ENCODE data around the gene CAPN14. TPM values are rescaled to one million over a fixed set of nuclear protein-coding genes. Genes with fewer than 3 reads are reported as not detected.

CAPN14 gene
- total and polyA plus RNA-seq, 12 donors: 0.10 to 0.28 (median 0.11) TPM; not detected in 5

DNA sequence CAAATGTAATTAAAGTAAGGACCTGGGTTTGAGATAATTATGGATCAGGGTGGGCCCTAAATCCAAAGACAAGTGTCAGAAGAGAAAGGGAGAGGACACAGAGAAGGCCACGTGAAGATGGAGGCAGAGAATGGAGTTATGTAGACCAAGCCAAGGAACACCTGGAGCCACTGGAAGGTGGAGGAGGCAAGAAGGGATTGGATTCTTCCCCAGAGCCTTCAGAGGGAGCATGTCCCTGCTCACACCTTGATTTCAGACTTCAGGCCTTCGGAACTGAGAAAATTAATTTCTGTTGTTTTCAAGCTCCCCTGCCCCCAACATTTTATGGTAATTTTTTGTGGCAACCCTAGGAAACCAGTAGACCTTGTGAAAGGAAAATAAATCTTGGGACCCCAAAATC lies 19.6 kb downstream of the CAPN14 start:
- no peaks in the 10 kb centered on the region for H3K36me3 ChIP-seq (replicated peaks in 1 of 2)
- H3K4me1 ChIP-seq (replicated peaks in 1 of 2): no peaks in the 10 kb centered on the region
- WGBS, 4 donors: 83 to 88% (median 87%) methylated on average over 2 of the region's 2 CpGs
- no peak for DNase-seq
- H3K9me3 ChIP-seq (replicated peaks in 1 of 3): no peaks in the 10 kb centered on the region
- intact Hi-C loops (cut with DNase I): no loop called here
- TF ChIP-seq POLR2A (IDR thresholded peaks at IDR 0.05): no peak
- TF ChIP-seq, protein P1, sequence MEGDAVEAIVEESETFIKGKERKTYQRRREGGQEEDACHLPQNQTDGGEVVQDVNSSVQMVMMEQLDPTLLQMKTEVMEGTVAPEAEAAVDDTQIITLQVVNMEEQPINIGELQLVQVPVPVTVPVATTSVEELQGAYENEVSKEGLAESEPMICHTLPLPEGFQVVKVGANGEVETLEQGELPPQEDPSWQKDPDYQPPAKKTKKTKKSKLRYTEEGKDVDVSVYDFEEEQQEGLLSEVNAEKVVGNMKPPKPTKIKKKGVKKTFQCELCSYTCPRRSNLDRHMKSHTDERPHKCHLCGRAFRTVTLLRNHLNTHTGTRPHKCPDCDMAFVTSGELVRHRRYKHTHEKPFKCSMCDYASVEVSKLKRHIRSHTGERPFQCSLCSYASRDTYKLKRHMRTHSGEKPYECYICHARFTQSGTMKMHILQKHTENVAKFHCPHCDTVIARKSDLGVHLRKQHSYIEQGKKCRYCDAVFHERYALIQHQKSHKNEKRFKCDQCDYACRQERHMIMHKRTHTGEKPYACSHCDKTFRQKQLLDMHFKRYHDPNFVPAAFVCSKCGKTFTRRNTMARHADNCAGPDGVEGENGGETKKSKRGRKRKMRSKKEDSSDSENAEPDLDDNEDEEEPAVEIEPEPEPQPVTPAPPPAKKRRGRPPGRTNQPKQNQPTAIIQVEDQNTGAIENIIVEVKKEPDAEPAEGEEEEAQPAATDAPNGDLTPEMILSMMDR (IDR thresholded peaks at IDR 0.05): no peak
- no peaks in the 10 kb centered on the region for H3K27me3 ChIP-seq
- H3K4me3 ChIP-seq: no peak overlapping the region
- no peak overlapping the region for H3K27ac ChIP-seq

DNA sequence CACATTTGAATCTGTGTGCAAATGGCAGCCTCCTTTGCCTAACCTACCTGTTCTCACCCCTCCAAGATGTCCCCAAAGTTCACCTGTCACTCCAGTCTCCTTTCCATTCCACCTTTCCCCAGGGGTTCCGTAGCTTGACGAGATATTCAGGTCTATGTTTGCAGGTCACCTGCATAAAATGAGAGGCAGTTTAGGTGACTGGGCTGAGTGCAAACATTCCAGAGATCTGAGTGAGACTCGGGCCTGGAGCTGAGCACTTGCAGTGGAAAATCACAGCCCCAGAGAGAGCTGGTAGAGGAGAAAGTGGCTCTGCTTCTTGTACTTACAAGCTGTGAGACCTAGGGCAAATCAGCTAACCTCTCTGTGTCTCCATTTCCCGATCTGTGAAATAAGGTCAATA lies 20.1 kb downstream of the CAPN14 start:
- H3K9me3 ChIP-seq (replicated peaks in 1 of 3): no peaks in the 10 kb centered on the region
- no peaks in the 10 kb centered on the region for H3K27me3 ChIP-seq
- TF ChIP-seq, protein P1 (IDR thresholded peaks at IDR 0.05): no peak
- TF ChIP-seq POLR2A (IDR thresholded peaks at IDR 0.05): no peak
- DNase-seq: no peak
- no peak overlapping the region for H3K27ac ChIP-seq
- intact Hi-C loops (cut with DNase I): no loop called here
- 82 to 97% (median 90%) methylated on average over 4 of the region's 4 CpGs for WGBS, 4 donors
- no peak overlapping the region for H3K4me3 ChIP-seq
- H3K36me3 ChIP-seq (replicated peaks in 1 of 2): no peaks in the 10 kb centered on the region
- H3K4me1 ChIP-seq (replicated peaks in 1 of 2): no peaks in the 10 kb centered on the region

DNA sequence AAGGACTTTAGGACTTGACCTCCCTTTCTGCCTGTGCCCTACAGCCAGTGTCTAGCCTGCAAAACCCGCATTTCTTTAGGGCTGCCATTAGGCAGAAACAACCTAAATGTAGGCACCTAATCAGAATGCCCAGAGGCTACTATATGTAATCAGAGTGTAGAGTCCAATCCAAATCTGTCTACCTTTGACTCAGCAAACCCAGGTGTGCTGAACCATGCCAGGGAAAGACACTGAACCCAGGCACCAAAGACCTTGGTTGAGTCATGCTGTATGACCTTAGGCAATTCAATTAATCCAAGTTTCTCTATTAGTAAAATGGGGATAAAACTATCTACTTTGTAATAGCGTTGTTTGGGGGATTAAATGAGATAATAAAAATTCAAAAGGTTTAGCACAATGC lies 20.7 kb downstream of the CAPN14 start:
- DNase-seq: no peak
- Histone ChIP-seq H3K9me3 (replicated peaks in 1 of 3) (no peaks in the 10 kb centered on the region), H3K27me3 (no peaks in the 10 kb centered on the region), H3K4me1 (replicated peaks in 1 of 2) (no peaks in the 10 kb centered on the region), H3K27ac (no peak overlapping the region), H3K4me3 (no peak overlapping the region), H3K36me3 (replicated peaks in 1 of 2) (no peaks in the 10 kb centered on the region)
- TF ChIP-seq, protein P1 (IDR thresholded peaks at IDR 0.05): no peak
- no peak for TF ChIP-seq POLR2A (IDR thresholded peaks at IDR 0.05)
- WGBS, 4 donors: 76 to 93% (median 83%) methylated on average over 2 of the region's 2 CpGs
- intact Hi-C loops (cut with DNase I): no loop called here

DNA sequence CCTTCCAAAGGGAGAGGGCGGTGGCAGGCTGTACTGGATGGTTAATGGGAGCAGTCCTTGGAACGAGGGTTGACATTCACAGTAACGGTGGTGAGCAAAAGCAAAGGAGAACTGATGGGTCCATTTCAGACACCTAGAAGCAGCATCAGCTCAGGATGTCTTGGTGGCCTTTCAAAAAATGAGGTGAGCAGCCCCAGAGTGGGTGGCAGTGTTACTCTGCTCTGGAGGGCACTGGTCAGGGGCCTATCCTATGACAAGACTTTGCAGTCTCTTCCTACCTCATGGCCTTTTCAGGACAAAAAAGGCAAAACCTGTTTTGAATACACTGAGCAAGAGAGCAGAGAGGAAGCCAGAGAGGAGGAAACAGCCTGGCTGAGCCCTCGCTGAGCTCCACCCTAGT lies 23.5 kb downstream of the CAPN14 start:
- 86 to 98% (median 89%) methylated on average over 4 of the region's 4 CpGs for WGBS, 4 donors
- no peak overlapping the region for H3K4me3 ChIP-seq
- H3K9me3 ChIP-seq (replicated peaks in 1 of 3): no peaks in the 10 kb centered on the region
- H3K4me1 ChIP-seq (replicated peaks in 1 of 2): no peaks in the 10 kb centered on the region
- intact Hi-C loops (cut with DNase I): no loop called here
- no peak overlapping the region for H3K27ac ChIP-seq
- TF ChIP-seq, protein P1 (IDR thresholded peaks at IDR 0.05): no peak
- TF ChIP-seq POLR2A (IDR thresholded peaks at IDR 0.05): no peak
- DNase-seq: no peak
- H3K27me3 ChIP-seq: no peaks in the 10 kb centered on the region
- no peaks in the 10 kb centered on the region for H3K36me3 ChIP-seq (replicated peaks in 1 of 2)

All from adrenal gland (tissue), 12 donors.